GM19455 (cell line): ENCODE data around the gene HIVEP2.
"Not testable (repeated sequence)": the region's sequence is repeated elsewhere in the genome, so short reads cannot be mapped to it uniquely, and the experiment has no call there.

Experiments
- ATAC-seq: cut with Tn5 transposase; IDR thresholded peaks from one replicate; pipeline ENCODE4 v1.9.1; 2021; ENCODE audit not compliant: unreplicated experiment

The HIVEP2 gene

GRCh38 chr6:142945049-142945445 lies at the start of gene HIVEP2:
TSS of gene HIVEP2 (minus strand) at chr6:142945176. CDS start at chr6:142774738, 170,438 bp downstream.
- ATAC-seq, result peak; percentile 17

- ATAC-seq, result no peak
These were observed 49.0 kb upstream of the HIVEP2 start for GRCh38 chr6:142993977-142994376.

- no peak for ATAC-seq
These were observed 42.5 kb upstream of the HIVEP2 start for GRCh38 chr6:142987490-142987889.

- ATAC-seq, result no peak
These were observed 40.3 kb upstream of the HIVEP2 start for GRCh38 chr6:142985281-142985680.

- ATAC-seq, result no peak
These were observed 39.4 kb upstream of the HIVEP2 start for GRCh38 chr6:142984386-142984785.

- no peak for ATAC-seq
These were observed 30.4 kb upstream of the HIVEP2 start for GRCh38 chr6:142975365-142975764.

- not testable (repeated sequence) for ATAC-seq
These were observed 26.0 kb upstream of the HIVEP2 start for GRCh38 chr6:142970941-142971340.

GRCh38 chr6:142968601-142969000 lies 23.6 kb upstream of the HIVEP2 start:
- no peak for ATAC-seq

- no peak for ATAC-seq
These were observed 21.3 kb upstream of the HIVEP2 start for GRCh38 chr6:142966294-142966693.

GRCh38 chr6:142965164-142965563 lies 20.2 kb upstream of the HIVEP2 start:
- no peak for ATAC-seq

- no peak for ATAC-seq
These were observed 15.1 kb upstream of the HIVEP2 start for GRCh38 chr6:142960098-142960497.

GRCh38 chr6:142958343-142958742 lies 13.4 kb upstream of the HIVEP2 start:
- ATAC-seq, result no peak

- no peak for ATAC-seq
These were observed 11.8 kb upstream of the HIVEP2 start for GRCh38 chr6:142956726-142957125.

GRCh38 chr6:142954844-142955243 lies 9.9 kb upstream of the HIVEP2 start:
- no peak for ATAC-seq

- no peak for ATAC-seq
These were observed 8.6 kb upstream of the HIVEP2 start for GRCh38 chr6:142953373-142954273.

- ATAC-seq, result peak; percentile 57
These were observed 7.6 kb upstream of the HIVEP2 start for GRCh38 chr6:142952614-142953013.

- no peak for ATAC-seq
These were observed 5.3 kb upstream of the HIVEP2 start for GRCh38 chr6:142950291-142950690.

- ATAC-seq, result peak; percentile 31
These were observed 2.9 kb upstream of the HIVEP2 start for GRCh38 chr6:142947714-142948480.

GRCh38 chr6:142946924-142947713 lies 2.1 kb upstream of the HIVEP2 start:
- peak; percentile 56 for ATAC-seq

- no peak for ATAC-seq
These were observed 1.4 kb upstream of the HIVEP2 start for GRCh38 chr6:142946181-142946923.
